Effector CD4-positive, alpha-beta T cell (primary cell): ENCODE measurements around the gene JAKMIP2.

Source experiments
- DNase-seq: peaks from one replicate; pipeline ENCODE4 v3.0.0-alpha.2; 2020

The JAKMIP2 gene

GRCh38 chr5:147788023-147788422, 5.5 kb upstream of the JAKMIP2 start:
- DNase-seq: no peak

DNA sequence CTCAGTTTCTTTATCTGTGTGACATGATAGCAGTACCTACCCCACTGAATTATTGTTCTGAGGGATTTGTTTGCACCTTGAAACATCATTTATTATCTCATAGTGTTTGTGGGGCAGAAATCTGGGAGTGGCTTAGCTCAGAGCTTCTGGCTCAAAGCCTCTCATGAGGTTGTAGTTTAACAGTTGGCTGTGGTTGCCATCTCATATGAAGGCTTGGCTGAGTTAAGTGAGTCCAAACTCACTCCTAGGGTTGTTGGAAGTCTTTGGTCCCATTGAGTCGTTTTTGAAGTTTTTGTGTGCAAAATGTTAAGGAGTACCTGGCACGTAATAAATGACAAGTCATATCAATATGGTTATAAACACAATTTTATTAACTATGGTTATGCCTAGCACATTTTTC, 3.6 kb upstream of the JAKMIP2 start:
- DNase-seq: no peak

DNA sequence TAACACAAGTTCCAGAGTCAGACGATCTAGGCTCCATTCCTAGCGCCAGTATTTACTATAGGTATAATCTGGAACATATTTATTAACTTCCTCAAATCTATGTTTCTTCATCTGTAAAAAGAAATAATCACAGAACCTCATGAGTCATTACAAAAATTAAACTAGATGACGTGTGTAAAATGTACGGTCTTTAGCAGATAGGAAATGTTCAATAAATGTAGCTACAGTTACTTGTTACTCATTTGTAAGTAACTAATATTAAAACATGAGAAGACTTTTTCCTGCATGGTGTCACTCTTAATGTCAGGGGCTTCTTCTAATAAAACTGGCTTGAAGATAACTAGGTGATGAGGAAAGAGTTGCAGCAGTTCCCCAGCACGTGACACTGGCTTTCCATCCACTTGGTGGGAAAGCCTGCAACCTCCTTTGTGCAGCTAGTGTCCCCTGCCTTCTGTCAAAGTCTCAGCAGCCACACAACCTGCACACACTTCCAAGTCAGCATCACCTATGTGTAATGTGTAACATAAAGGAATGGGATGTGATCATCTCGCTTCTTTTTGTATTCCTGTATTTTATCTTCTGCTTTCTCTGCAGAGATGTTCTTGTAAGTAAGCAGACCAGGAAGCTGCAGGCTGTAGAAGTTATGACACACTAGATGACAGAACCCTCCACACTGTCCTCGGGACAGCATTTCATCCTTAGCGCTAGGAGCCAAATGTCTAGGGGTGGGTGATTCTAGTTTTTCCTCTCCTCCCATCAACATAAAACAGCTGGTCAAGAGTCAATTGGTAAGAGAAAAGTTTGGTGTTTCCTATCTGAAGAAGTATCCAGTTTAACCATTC, 1.8 kb upstream of the JAKMIP2 start:
- DNase-seq: no peak

DNA sequence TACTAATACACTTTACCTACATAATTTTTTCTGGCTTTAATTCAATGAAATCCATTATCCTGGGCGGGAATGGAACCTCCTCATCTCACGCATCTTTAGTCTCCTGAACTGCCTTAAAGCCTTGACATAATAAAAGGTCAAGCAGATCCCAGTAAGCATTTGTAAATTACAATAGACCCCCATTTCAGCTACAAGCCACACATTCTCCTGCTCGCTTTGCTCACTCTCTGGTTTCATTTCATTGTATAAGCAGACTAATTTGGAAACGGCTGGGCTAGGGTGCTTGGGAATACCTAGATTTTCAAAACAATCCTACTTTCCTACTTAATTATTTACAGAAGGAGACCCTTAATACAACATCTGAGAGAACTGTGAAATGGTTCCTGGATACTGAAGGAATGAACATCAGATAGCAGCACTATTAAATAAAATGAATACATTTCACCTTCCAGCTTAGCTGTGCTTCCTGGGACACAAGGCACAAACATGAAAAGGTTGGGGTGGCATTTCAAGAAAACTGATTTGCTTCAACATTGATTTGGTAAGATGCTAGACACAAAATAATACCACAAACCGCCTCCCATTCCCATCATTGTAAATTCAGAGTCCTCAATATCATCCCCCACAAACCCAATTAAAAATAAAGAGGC, 1.5 kb downstream of the JAKMIP2 start:
- DNase-seq: no peak

- no peak for DNase-seq
These were observed 2.8 kb downstream of the JAKMIP2 start for GRCh38 chr5:147779694-147780093.

- no peak for DNase-seq
These were observed 5.5 kb downstream of the JAKMIP2 start for GRCh38 chr5:147776989-147777388.

- no peak for DNase-seq
These were observed 8.9 kb downstream of the JAKMIP2 start for GRCh38 chr5:147773587-147773986.

GRCh38 chr5:147773139-147773538, 9.4 kb downstream of the JAKMIP2 start:
- no peak for DNase-seq

DNA sequence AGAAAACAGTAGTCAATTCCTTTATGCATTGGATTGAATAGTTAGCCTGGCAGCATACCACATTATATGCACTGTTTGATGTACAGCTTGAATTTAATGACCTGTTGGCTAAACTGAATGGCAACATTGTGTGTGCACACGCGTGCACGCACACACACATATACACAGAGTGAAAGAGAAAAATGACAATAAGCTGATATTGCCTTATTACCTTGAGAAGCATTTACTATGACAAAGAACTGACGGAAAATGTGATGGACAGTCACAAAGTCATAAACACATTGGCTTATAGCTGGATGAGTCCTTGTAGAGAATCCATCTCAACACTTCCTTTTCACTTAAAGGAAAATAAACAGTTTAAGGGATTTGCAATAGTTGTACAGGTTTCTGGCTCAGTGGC, 15.5 kb downstream of the JAKMIP2 start:
- no peak for DNase-seq

- no peak for DNase-seq
These were observed 18.6 kb downstream of the JAKMIP2 start for GRCh38 chr5:147763791-147764525.

DNA sequence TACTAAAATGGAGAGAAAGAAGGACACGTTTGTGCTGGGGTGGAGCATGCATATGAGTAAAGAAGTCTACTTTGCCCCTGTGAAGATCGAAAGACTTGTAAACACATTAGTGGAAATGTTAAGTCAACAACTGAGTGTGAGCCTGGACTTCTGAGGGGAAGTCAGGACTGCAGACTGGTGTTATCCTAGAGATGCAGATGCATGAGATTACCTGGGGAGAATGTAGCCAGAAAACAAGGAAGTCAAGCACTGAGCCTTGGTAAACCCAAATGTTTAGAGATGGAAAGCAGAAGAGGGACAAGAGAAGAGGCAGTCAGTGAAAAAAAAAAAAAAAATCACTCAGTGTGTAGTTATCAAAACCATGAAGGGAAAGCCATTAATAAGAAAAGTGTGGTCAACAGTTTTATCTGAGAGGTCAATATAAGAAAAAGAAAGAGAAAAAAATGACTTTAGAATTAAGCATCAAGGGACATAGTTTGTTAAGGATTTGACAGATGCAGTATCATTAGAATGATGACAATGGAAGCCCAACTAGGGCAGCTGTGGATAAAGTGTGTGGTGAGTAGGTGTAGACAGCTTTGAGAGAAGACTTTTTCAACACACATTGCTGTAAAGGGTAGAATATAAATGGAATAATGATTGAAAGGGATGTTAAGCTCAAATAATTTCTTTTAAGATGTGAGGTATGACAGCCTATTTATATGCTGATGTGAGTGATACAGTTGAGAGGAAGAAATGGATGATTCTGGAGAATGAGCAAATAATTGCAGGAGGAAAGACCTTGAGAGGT, 22.2 kb downstream of the JAKMIP2 start:
- no peak for DNase-seq

- DNase-seq: no peak
These were observed 23.1 kb downstream of the JAKMIP2 start for GRCh38 chr5:147759441-147759840.

DNA sequence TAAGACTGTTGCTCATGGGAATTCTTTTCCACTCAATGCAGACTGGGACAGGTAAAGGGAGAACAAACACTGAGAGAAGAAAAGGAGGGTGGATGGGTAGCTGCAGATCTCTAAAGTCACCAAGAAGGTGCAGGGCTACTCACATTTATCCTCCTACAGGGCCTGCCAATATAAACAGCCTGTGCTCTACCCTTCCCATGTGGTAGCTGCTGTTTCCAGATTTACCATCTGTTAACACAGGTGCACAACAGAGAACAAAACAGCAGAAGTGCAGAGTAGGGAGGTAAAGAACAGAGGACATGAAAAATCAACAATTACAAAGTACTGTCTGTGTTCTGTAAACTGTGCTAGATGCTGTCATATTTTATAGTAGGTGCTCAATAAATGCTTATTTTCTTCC, 26.0 kb downstream of the JAKMIP2 start:
- no peak for DNase-seq

GRCh38 chr5:147754372-147755122, 28.0 kb downstream of the JAKMIP2 start:
- DNase-seq: no peak

DNA sequence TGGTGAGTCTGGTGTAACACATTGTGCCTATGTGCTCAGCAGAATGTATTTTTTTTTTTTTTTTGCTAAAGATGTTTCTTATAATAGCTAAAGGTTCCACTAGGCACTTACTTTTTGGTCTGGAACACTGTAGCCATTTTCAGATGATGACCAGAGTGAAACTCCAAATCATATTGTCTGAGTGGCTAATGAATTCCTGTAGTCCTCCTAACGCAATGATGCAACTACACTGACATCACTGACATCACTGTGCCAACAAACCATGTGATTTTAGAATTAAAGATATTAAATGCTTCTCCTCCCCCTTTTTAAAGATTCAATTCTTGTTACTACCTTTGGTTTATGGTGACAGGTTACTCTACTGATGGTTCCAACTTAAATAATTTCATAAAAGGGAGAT, 28.8 kb downstream of the JAKMIP2 start:
- DNase-seq: no peak

DNA sequence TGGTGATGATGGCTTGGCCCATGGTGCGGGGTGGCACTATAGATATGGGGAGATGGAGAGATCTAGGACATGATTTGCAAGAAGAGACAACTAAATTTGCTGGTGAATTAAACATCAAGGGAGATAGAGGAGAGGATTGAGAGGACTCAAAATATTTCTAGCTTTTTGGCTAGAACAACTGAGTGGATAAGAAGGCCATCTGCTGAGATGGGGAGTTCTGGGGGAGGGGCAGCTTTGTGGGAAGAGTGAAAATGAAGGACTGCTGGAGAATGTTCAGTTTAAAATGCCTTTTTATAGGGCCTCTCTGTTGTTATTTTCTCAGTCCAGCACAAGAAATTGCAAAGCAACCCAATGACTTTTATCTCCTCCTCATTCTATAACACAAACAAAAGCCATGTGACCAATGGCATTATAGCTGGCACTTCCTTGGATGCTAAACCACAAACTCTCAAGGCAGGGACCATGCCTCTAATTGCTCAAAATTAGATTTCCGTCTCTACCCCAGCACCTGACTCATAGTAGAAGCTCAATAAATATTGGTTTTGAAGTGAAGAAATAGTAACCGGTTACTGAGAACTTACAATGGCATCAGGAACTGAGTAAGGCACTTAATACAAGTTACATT, 29.8 kb downstream of the JAKMIP2 start:
- DNase-seq: no peak

DNA sequence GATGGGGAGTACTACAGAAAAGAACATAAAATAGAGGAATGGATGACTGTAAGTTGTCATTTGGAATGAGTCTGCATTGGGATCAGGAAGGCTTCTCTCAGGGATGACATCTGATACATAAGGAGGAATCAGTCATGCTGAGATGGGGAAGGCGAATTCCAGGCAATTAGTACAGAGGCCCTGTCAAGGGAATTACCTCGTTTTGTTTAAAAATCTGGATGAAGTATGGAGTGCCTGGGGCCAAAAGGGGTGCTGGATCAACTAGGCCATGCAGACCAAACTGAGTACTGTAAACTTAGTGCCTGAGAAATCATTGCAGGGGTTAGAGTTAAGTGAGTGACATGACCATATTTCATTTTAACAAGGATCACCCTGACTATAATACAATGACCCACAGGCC, 30.5 kb downstream of the JAKMIP2 start:
- no peak for DNase-seq

GRCh38 chr5:147751156-147751830, 31.2 kb downstream of the JAKMIP2 start:
- DNase-seq: no peak

DNA sequence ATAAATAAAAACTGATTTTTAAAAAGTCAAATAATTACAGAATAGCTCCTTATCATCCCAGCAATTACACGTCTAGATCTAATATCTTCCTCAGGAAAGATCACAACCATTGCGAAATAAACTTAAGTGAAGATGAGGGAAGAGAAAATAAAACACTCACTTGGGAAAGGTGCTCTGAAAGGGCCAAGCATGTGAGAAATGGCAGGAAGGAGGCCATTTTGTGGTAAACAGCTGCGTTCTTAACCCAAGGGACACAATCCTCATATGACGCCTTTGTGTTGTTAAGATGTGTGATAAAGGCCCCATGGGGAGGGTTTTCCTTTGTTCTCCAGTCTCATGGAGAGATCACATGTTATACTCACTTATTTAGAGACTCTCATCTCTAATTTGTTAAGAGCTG, 32.5 kb downstream of the JAKMIP2 start:
- DNase-seq: no peak

DNA sequence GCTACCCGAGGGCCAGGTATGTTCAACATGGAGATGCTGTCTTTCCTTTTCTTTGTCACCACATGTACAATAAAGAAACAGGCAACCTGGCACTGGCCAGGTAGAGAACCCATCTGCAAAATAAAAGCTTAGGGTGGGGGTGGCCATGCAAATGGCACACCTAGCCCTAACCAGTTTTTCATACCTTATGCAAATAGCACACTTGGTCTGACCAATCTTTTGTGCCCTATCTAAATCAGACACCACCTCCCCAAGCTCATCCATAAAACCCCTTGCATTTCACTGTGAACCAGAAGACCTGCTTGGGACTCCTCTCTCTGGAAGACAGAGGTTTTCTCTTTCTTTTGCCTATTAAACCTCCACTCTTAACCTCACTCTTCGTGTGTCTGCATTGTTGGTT, 33.9 kb downstream of the JAKMIP2 start:
- no peak for DNase-seq

DNA sequence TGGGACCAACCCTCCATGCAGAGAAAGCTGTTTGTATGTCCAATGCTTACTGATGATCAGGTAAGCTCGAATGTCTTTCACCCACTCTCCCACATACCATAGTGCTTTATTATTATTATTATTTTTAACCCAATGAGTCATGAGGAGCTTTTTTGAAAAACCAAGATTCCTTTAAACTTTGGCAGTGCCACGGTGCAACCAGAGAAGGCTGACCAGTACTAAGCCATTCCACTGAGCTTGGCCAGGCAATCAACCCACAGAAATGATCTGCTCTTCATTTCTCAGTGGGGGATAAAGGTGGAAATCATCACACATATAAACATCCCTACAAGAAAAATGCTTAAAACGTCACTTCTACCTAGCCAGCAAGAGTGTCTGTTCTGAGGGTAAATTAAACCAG, 35.5 kb downstream of the JAKMIP2 start:
- no peak for DNase-seq
